ENCODE data around the gene PM20D2.
"Not testable (repeated sequence)": the region's sequence is repeated elsewhere in the genome, so short reads cannot be mapped to it uniquely, and the experiment has no call there.

The PM20D2 gene

DNA sequence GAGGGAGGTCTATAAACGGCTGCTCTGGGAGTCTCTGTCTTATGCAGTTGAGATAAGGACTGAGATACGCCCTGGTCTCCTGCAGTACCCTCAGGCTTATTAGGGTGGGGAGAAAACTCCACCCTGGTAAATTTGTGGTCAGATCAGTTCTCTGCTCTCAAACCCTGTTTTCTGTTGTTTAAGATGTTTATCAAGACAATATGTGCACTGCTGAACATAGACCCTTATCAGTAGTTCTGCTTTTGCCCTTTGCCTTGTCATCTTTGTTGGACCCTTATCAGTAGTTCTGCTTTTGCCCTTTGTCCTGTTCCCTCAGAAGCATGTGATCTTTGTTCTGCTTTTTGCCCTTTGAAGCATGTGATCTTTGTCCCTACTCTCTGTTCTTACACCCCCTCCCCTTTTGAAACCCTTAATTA is 17.6 kb upstream of the PM20D2 start:
- H3K27me3 ChIP-seq (ENCODE audit: control insufficient read depth, insufficient read depth, low read length); H3K9ac ChIP-seq (ENCODE audit: low read depth, low read length); H3K4me2 ChIP-seq (ENCODE audit: low read length); H3K36me3 ChIP-seq (ENCODE audit: insufficient read depth, low read length); H3K4me1 ChIP-seq (ENCODE audit: control insufficient read depth, insufficient read depth, low read length); H3K9me3 ChIP-seq (replicated peaks; ENCODE audit: low read length); H3K4me3 ChIP-seq (ENCODE audit: low read length): not testable (repeated sequence)

DNA sequence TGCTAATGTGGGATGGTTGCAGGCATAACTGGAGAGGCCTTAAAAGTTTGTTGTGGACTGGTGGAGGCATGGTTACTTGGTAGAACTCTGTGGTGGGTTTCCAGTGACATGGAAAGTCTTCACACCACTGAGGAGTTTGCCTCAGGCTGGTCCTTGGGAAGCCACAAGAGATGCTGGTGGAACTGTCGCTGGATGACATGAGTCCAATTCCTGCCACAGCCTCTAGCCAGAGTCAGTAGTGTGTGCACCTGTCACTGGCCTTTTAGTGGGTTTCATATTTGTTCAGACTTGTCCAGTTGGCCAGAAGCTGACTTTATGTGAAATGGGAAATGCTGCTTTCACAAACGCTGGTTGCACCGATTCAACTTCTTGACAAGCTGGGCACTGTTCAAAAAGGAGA is 14.3 kb upstream of the PM20D2 start:
- no peaks in the 10 kb centered on the region for H3K4me1 ChIP-seq (ENCODE audit: control insufficient read depth, insufficient read depth, low read length)
- H3K9ac ChIP-seq (ENCODE audit: low read depth, low read length), result no peak overlapping the region
- no peaks in the 10 kb centered on the region for H3K9me3 ChIP-seq (replicated peaks; ENCODE audit: low read length)

DNA sequence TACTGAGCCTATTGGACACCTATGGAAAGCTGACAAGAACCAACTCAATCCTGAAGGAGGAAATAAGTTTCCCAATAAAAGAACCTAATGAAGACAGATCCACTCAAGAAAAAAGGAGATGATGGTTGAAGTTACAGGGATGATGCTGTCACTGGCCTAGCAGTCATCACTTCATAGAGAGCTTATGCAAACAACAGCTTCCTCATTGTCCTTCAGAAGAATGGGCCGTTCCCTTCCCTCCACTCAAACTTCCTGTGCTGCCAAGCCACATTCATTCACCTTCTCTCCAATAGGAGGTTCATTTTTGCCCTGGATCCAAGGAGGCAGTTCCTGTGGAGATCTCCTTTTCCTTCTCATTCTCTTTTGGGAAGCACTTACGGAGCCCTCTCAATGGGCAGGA is 13.8 kb upstream of the PM20D2 start:
- Histone ChIP-seq H3K27me3 (ENCODE audit: control insufficient read depth, insufficient read depth, low read length) (peaks cover 7% of the 10 kb centered on the region), H3K4me2 (ENCODE audit: low read length) (no peak overlapping the region), H3K36me3 (ENCODE audit: insufficient read depth, low read length) (no peaks in the 10 kb centered on the region), H3K9me3 (replicated peaks; ENCODE audit: low read length) (no peaks in the 10 kb centered on the region), H3K4me3 (ENCODE audit: low read length) (no peak overlapping the region), H3K9ac (ENCODE audit: low read depth, low read length) (no peak overlapping the region), H3K4me1 (ENCODE audit: control insufficient read depth, insufficient read depth, low read length) (no peaks in the 10 kb centered on the region)

More for the DNA sequence above, 14.3 kb upstream of the PM20D2 start:
- peaks cover 7% of the 10 kb centered on the region for H3K27me3 ChIP-seq (ENCODE audit: control insufficient read depth, insufficient read depth, low read length)
- H3K4me3 ChIP-seq (ENCODE audit: low read length), result no peak overlapping the region
- H3K4me2 ChIP-seq (ENCODE audit: low read length), result no peak overlapping the region
- no peaks in the 10 kb centered on the region for H3K36me3 ChIP-seq (ENCODE audit: insufficient read depth, low read length)

DNA sequence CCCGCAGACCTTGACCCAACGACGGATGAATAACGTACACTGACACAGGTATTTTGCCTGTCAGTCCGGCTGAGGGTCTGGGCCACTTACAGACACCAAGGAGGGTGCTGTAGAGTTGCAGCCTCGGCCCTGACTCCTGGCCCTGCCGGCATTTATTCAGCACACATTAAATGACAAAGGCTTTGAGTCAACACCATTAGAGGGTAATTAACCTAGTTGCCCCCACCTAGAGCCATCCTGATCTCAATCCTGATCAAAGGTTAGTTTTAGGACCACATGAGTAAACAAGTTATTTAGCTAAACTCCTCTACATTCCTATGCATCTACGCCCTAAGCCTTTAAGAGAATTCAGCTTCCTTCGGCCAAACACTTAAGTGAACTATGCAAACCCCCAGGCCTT is 11.9 kb upstream of the PM20D2 start:
- Histone ChIP-seq H3K4me1 (ENCODE audit: control insufficient read depth, insufficient read depth, low read length) (no peaks in the 10 kb centered on the region), H3K4me2 (ENCODE audit: low read length) (no peak overlapping the region), H3K36me3 (ENCODE audit: insufficient read depth, low read length) (no peaks in the 10 kb centered on the region), H3K9ac (ENCODE audit: low read depth, low read length) (no peak overlapping the region), H3K27me3 (ENCODE audit: control insufficient read depth, insufficient read depth, low read length) (peaks cover 7% of the 10 kb centered on the region), H3K9me3 (replicated peaks; ENCODE audit: low read length) (no peaks in the 10 kb centered on the region), H3K4me3 (ENCODE audit: low read length) (no peak overlapping the region)

DNA sequence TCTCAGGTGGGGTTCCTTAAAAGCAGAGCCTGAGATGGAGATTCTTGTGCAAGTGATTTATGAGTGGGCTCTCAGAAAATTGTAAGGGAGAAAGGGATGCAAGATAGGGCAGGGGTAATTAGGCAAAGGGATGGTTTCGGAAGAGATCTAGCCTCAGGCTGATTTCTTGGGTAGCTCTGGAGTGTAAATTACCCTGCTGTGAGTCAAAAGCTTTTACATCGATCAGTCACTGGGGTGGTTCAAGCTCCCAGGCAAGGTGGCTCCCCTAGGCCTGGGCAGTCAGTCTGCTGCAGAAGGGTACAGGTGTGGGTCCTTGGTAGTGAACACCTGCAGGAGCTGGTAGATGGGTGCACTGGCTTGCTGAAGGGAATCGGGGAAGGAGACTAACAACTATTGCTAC is 11.1 kb upstream of the PM20D2 start:
- H3K36me3 ChIP-seq (ENCODE audit: insufficient read depth, low read length), result no peaks in the 10 kb centered on the region
- no peak overlapping the region for H3K4me2 ChIP-seq (ENCODE audit: low read length)
- no peaks in the 10 kb centered on the region for H3K4me1 ChIP-seq (ENCODE audit: control insufficient read depth, insufficient read depth, low read length)
- H3K9me3 ChIP-seq (replicated peaks; ENCODE audit: low read length), result no peaks in the 10 kb centered on the region
- peaks cover 7% of the 10 kb centered on the region for H3K27me3 ChIP-seq (ENCODE audit: control insufficient read depth, insufficient read depth, low read length)
- H3K4me3 ChIP-seq (ENCODE audit: low read length), result no peak overlapping the region
- H3K9ac ChIP-seq (ENCODE audit: low read depth, low read length), result no peak overlapping the region

DNA sequence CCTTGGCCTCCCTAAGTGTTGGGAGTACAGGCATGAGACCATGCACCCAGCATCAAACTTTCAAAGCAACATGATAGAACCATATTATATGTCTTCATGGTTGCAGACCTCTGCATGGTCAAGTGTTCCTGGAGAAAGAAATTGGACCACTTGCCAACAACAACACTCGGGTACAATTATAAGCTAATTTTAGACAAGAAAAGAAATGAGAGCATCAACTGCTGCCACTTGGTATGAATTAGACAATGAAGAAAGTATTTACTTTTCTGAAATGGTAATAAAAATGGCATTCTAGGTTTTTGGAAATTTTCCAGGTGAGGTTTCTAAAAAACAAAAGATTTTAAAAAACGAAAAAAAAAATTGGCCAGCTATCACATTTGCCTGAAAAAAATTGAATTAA is 7.7 kb upstream of the PM20D2 start:
- Histone ChIP-seq H3K4me1 (ENCODE audit: control insufficient read depth, insufficient read depth, low read length) (no peaks in the 10 kb centered on the region), H3K4me3 (ENCODE audit: low read length) (no peak overlapping the region), H3K9ac (ENCODE audit: low read depth, low read length) (no peak overlapping the region), H3K9me3 (replicated peaks; ENCODE audit: low read length) (no peaks in the 10 kb centered on the region), H3K4me2 (ENCODE audit: low read length) (no peak overlapping the region), H3K36me3 (ENCODE audit: insufficient read depth, low read length) (no peaks in the 10 kb centered on the region), H3K27me3 (ENCODE audit: control insufficient read depth, insufficient read depth, low read length) (peaks cover 9% of the 10 kb centered on the region)

GRCh38 chr6:89139509-89140346 is 6.1 kb upstream of the PM20D2 start:
- no peaks in the 10 kb centered on the region for H3K36me3 ChIP-seq (ENCODE audit: insufficient read depth, low read length)
- H3K4me1 ChIP-seq (ENCODE audit: control insufficient read depth, insufficient read depth, low read length), result no peaks in the 10 kb centered on the region
- no peak overlapping the region for H3K4me2 ChIP-seq (ENCODE audit: low read length)
- H3K27me3 ChIP-seq (ENCODE audit: control insufficient read depth, insufficient read depth, low read length), result peaks cover 11% of the 10 kb centered on the region
- H3K9ac ChIP-seq (ENCODE audit: low read depth, low read length), result no peak overlapping the region
- H3K9me3 ChIP-seq (replicated peaks; ENCODE audit: low read length), result no peaks in the 10 kb centered on the region
- H3K4me3 ChIP-seq (ENCODE audit: low read length), result no peak overlapping the region

GRCh38 chr6:89140347-89141156 is 5.3 kb upstream of the PM20D2 start:
- H3K9ac ChIP-seq (ENCODE audit: low read depth, low read length), result no peak overlapping the region
- no peaks in the 10 kb centered on the region for H3K9me3 ChIP-seq (replicated peaks; ENCODE audit: low read length)
- no peak overlapping the region for H3K4me2 ChIP-seq (ENCODE audit: low read length)
- H3K36me3 ChIP-seq (ENCODE audit: insufficient read depth, low read length), result no peaks in the 10 kb centered on the region
- H3K4me3 ChIP-seq (ENCODE audit: low read length), result no peak overlapping the region
- no peaks in the 10 kb centered on the region for H3K4me1 ChIP-seq (ENCODE audit: control insufficient read depth, insufficient read depth, low read length)
- H3K27me3 ChIP-seq (ENCODE audit: control insufficient read depth, insufficient read depth, low read length), result peaks cover 14% of the 10 kb centered on the region

GRCh38 chr6:89144354-89144906 is 1.4 kb upstream of the PM20D2 start:
- H3K4me1 ChIP-seq (ENCODE audit: control insufficient read depth, insufficient read depth, low read length), result peaks cover 4% of the 10 kb centered on the region
- no peaks in the 10 kb centered on the region for H3K36me3 ChIP-seq (ENCODE audit: insufficient read depth, low read length)
- no peak overlapping the region for H3K9ac ChIP-seq (ENCODE audit: low read depth, low read length)
- H3K4me3 ChIP-seq (ENCODE audit: low read length), result no peak overlapping the region
- H3K9me3 ChIP-seq (replicated peaks; ENCODE audit: low read length), result no peaks in the 10 kb centered on the region
- H3K4me2 ChIP-seq (ENCODE audit: low read length), result no peak overlapping the region
- peaks cover 14% of the 10 kb centered on the region for H3K27me3 ChIP-seq (ENCODE audit: control insufficient read depth, insufficient read depth, low read length)

- Histone ChIP-seq H3K9me3 (replicated peaks; ENCODE audit: low read length) (no peaks in the 10 kb centered on the region), H3K27me3 (ENCODE audit: control insufficient read depth, insufficient read depth, low read length) (peaks cover 14% of the 10 kb centered on the region), H3K4me1 (ENCODE audit: control insufficient read depth, insufficient read depth, low read length) (peaks cover 4% of the 10 kb centered on the region), H3K4me2 (ENCODE audit: low read length) (peak overlapping the region; percentile 97), H3K4me3 (ENCODE audit: low read length) (peak overlapping the region; percentile 74), H3K9ac (ENCODE audit: low read depth, low read length) (peak overlapping the region; percentile 74), H3K36me3 (ENCODE audit: insufficient read depth, low read length) (no peaks in the 10 kb centered on the region)
Observed at GRCh38 chr6:89145091-89145955, 532 bp upstream of the PM20D2 start.

Measured in skeletal muscle satellite cell (primary cell).